ENCODE data around the gene CDCP1.

Gene CDCP1

DNA sequence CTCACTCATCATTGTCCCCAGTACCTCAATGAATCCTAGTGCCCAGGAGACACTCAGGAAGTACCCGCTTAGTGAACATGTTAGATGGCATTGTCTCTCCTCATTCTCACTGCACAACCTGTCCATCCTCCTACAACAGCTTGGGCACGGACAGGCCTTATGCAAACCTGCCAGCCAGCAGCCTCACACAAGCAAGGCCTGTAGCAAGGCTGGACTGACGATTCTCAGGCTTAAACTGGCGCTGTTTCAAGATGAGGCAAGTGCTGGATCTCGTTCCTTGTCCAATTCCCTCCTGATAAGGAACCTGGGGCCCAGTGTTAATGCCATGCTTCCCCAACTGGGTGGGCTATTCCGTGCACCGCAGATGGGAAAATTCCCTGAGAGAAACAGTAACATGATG, 59.0 kb downstream of the CDCP1 start:
- TF ChIP-seq EZH2phosphoT487 (IDR thresholded peaks at IDR 0.05; ENCODE audit: low read length) (no peak), EZH2 (optimal IDR thresholded peaks at IDR 0.05; ENCODE audit: low read depth, low read length) (no peak)
- TF ChIP-seq, protein P1, sequence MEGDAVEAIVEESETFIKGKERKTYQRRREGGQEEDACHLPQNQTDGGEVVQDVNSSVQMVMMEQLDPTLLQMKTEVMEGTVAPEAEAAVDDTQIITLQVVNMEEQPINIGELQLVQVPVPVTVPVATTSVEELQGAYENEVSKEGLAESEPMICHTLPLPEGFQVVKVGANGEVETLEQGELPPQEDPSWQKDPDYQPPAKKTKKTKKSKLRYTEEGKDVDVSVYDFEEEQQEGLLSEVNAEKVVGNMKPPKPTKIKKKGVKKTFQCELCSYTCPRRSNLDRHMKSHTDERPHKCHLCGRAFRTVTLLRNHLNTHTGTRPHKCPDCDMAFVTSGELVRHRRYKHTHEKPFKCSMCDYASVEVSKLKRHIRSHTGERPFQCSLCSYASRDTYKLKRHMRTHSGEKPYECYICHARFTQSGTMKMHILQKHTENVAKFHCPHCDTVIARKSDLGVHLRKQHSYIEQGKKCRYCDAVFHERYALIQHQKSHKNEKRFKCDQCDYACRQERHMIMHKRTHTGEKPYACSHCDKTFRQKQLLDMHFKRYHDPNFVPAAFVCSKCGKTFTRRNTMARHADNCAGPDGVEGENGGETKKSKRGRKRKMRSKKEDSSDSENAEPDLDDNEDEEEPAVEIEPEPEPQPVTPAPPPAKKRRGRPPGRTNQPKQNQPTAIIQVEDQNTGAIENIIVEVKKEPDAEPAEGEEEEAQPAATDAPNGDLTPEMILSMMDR (IDR thresholded peaks at IDR 0.05; ENCODE audit: low read length), result no peak
- Histone ChIP-seq H3K36me3 (replicated peaks; ENCODE audit: insufficient read depth, low read length) (no peaks in the 10 kb centered on the region), H3F3A (ENCODE audit: insufficient read depth, low read length) (no peaks in the 10 kb centered on the region), H3K4me3 (ENCODE audit: low read length) (no peak overlapping the region), H2AFZ (ENCODE audit: low read length) (no peak overlapping the region), H3K4me2 (ENCODE audit: low read depth, low read length) (no peak overlapping the region), H4K20me1 (ENCODE audit: insufficient read depth, low read length) (no peaks in the 10 kb centered on the region), H3K4me1 (ENCODE audit: low read length) (no peaks in the 10 kb centered on the region), H3K9me2 (replicated peaks; ENCODE audit: insufficient read depth, low read length) (no peaks in the 10 kb centered on the region), H3K9ac (ENCODE audit: low read length) (no peak overlapping the region), H3K79me2 (ENCODE audit: low read length) (no peaks in the 10 kb centered on the region), H3K27ac (ENCODE audit: low read length) (no peak overlapping the region), H3K27me3 (replicated peaks; ENCODE audit: insufficient read depth, low read length) (no peaks in the 10 kb centered on the region), H3K9me3 (replicated peaks; ENCODE audit: insufficient read depth, low read length) (no peaks in the 10 kb centered on the region)
- no peak for DNase-seq

DNA sequence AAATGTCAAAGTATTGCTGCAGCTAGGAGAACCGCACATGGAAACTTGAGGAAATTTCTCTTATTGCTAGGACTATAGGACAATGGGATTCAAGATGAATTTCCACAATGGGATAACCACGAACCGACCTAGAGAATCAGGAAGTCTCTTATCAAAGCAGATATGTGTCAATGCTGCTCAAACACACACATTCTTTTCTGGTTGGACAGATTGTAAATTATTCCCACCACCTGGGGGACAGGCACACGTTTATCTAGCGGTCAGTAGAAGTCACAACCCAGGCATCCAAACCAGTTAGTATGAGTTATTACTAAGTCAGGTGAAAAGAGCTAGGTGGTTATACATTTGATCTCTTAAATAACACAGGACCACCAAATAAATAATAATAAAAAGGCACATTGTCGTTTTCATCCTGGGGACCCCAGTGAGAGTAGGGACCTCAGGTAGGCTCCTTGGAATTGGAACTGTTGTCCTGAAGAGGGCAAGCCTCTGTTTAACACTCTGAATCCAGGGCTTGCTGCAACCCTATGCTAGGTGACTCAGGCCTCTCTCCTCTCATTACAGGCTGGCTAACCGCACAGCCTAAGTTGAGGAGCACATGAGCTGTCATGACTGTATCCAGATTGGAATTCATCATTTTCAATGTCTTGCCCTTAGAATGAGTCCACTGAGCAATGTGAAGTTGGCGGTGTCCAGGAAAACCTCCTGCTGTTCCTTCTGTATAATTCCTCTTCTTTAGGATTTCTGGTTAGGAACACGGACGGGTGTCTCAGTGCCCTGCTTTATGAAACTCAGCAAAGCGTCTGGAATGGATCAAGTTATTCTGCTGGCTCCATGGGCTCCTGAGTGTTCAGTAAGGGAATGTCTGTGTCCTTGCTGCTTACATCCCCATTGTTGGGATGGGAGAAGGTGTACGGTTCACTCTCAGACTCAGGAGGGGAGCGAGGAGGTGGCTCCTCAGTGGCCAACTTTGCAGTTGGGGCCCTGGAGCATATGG, 61.1 kb downstream of the CDCP1 start:
- Histone ChIP-seq H3K36me3 (replicated peaks; ENCODE audit: insufficient read depth, low read length) (no peaks in the 10 kb centered on the region), H3K27ac (ENCODE audit: low read length) (no peak overlapping the region), H3K27me3 (replicated peaks; ENCODE audit: insufficient read depth, low read length) (no peaks in the 10 kb centered on the region), H3F3A (ENCODE audit: insufficient read depth, low read length) (no peaks in the 10 kb centered on the region), H3K4me1 (ENCODE audit: low read length) (no peaks in the 10 kb centered on the region), H3K9me2 (replicated peaks; ENCODE audit: insufficient read depth, low read length) (no peaks in the 10 kb centered on the region), H4K20me1 (ENCODE audit: insufficient read depth, low read length) (no peaks in the 10 kb centered on the region), H3K4me2 (ENCODE audit: low read depth, low read length) (no peak overlapping the region), H2AFZ (ENCODE audit: low read length) (no peak overlapping the region), H3K9ac (ENCODE audit: low read length) (no peak overlapping the region), H3K79me2 (ENCODE audit: low read length) (no peaks in the 10 kb centered on the region), H3K4me3 (ENCODE audit: low read length) (no peak overlapping the region), H3K9me3 (replicated peaks; ENCODE audit: insufficient read depth, low read length) (no peaks in the 10 kb centered on the region)
- TF ChIP-seq EZH2phosphoT487 (IDR thresholded peaks at IDR 0.05; ENCODE audit: low read length), result no peak
- no peak for TF ChIP-seq EZH2 (optimal IDR thresholded peaks at IDR 0.05; ENCODE audit: low read depth, low read length)
- TF ChIP-seq, protein P1 (IDR thresholded peaks at IDR 0.05; ENCODE audit: low read length), result no peak
- no peak for DNase-seq

DNA sequence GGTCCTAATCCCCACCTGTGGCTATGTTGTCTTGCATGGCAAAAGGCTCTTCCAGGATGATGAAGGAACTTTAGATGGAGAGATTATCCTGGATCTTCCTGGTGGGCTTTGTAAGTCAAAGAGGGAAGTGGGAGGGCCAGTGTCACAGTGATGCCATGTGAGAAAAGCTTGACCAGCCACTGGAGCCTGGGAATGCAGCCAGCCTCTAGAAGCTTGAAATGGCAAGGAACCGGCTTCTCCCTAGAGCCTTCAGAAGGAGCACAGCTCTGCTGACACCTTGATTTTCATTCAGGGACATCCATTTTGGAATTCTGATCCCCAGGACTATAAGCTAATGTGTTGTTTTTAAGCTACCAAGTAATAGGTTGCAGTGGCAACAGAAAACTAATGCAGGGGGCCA, 61.8 kb downstream of the CDCP1 start:
- Histone ChIP-seq H3K9ac (ENCODE audit: low read length) (no peak overlapping the region), H3K27me3 (replicated peaks; ENCODE audit: insufficient read depth, low read length) (no peaks in the 10 kb centered on the region), H3K4me1 (ENCODE audit: low read length) (no peaks in the 10 kb centered on the region), H3K79me2 (ENCODE audit: low read length) (no peaks in the 10 kb centered on the region), H3K36me3 (replicated peaks; ENCODE audit: insufficient read depth, low read length) (no peaks in the 10 kb centered on the region), H3K4me2 (ENCODE audit: low read depth, low read length) (no peak overlapping the region), H3K9me3 (replicated peaks; ENCODE audit: insufficient read depth, low read length) (no peaks in the 10 kb centered on the region), H2AFZ (ENCODE audit: low read length) (no peak overlapping the region), H3K27ac (ENCODE audit: low read length) (no peak overlapping the region), H3K9me2 (replicated peaks; ENCODE audit: insufficient read depth, low read length) (no peaks in the 10 kb centered on the region), H3F3A (ENCODE audit: insufficient read depth, low read length) (no peaks in the 10 kb centered on the region), H4K20me1 (ENCODE audit: insufficient read depth, low read length) (no peaks in the 10 kb centered on the region), H3K4me3 (ENCODE audit: low read length) (no peak overlapping the region)
- no peak for DNase-seq
- TF ChIP-seq, protein P1 (IDR thresholded peaks at IDR 0.05; ENCODE audit: low read length), result no peak
- no peak for TF ChIP-seq EZH2 (optimal IDR thresholded peaks at IDR 0.05; ENCODE audit: low read depth, low read length)
- TF ChIP-seq EZH2phosphoT487 (IDR thresholded peaks at IDR 0.05; ENCODE audit: low read length), result no peak

All from MM.1S (cell line).